ENCODE results near the gene SCAPER.
A peak's percentile ranks its signal among the peaks of the same experiment; 100 is the strongest.

The SCAPER gene

DNA sequence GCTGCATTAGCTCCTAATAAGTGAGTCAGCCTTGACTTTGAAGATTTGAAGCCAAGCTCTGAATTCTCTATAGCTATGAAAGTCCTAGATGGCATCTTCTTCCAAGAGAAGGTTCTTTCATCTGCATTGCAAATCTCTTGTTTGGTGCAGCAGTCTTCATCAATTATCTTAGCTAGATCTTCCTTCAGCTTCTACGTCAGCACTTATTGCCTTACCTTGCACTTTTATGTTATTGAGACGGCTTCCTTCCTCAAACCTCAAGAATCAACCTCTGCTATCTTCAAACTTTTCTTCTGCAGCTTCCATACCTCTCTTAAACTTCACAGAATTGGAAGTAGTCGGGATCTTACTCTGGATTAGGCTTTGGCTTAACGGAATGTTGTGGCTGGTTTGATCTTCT lies 167.6 kb downstream of the SCAPER start:
- TF ChIP-seq, protein P1, sequence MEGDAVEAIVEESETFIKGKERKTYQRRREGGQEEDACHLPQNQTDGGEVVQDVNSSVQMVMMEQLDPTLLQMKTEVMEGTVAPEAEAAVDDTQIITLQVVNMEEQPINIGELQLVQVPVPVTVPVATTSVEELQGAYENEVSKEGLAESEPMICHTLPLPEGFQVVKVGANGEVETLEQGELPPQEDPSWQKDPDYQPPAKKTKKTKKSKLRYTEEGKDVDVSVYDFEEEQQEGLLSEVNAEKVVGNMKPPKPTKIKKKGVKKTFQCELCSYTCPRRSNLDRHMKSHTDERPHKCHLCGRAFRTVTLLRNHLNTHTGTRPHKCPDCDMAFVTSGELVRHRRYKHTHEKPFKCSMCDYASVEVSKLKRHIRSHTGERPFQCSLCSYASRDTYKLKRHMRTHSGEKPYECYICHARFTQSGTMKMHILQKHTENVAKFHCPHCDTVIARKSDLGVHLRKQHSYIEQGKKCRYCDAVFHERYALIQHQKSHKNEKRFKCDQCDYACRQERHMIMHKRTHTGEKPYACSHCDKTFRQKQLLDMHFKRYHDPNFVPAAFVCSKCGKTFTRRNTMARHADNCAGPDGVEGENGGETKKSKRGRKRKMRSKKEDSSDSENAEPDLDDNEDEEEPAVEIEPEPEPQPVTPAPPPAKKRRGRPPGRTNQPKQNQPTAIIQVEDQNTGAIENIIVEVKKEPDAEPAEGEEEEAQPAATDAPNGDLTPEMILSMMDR (IDR thresholded peaks at IDR 0.05): no peak

DNA sequence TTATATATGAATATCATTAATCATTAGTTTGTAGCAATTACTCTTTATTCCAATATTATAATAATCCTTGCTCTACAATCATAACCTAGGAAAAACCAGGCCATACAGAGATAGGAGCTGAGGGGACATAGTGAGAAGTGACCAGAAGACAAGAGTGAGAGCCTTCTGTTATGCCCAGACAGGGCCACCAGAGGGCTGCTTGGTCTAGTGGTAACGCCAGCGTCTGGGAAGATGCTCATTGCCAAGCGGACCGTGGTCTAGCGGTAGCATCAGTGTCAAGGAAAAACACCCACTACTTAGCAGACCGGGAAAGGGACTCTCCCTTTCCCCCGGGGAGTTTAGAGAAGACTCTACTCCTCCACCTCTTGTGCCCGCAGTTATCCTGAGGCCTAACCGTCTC lies 172.8 kb downstream of the SCAPER start:
- TF ChIP-seq, protein P1 (IDR thresholded peaks at IDR 0.05): 0 out of 2 replicates have a peak, but pooled peaks have one; percentile 12

DNA sequence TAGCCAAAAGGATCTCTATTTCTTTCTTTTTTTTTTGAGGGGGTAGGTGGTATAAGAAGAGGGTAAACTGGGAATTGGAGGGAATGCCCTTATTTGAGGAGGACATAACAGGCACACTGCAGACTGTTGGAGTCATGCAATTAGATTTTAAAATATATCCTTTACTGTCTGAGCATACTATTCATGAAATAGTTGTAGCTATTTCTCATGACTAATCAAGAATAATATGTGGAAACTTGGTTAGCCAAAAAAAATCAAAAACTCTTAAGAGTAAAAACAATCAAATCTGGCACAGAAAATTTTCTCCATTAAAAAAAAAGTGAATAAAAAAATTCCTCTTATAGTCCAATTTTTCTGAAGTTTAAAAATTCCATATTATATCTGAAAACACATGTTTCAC lies 174.9 kb downstream of the SCAPER start:
- TF ChIP-seq, protein P1 (IDR thresholded peaks at IDR 0.05): no peak

DNA sequence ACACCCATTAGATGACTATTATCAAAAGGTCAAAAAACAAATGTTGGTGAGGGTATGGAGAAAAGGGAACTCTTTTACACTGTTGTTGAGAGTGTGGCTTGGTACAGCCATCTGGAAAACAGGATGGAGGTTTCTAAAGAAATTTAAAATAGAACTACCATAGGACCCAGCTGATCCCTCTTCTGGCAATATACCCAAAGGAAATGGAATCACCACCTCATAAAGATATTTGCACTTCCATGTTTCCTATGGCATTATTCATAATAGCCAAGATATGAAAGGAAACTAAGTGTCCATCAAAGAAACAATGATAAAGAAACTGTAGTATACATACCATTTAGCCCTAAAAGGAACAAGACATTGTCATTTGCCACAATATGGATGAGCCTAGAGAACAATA lies 186.3 kb downstream of the SCAPER start:
- TF ChIP-seq, protein P1 (IDR thresholded peaks at IDR 0.05): no peak

DNA sequence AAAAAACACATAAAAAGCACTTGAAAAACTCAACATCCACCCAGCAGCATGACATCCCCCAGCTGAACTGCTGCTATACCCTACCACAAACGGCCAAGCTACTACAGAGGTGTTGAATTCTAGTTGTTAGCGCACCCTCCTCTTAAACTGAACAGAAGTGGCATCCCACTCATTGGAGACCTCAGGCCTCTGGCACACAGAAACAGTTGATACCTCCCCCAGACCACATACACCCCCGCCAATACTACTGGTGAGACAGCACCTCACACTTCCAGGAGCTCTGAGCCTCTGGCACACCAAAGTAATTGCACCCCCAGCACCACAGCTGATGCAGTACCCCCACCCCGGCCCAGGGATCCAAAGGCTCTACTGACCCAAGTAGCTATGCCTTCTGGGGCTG lies 190.2 kb downstream of the SCAPER start:
- TF ChIP-seq, protein P1 (IDR thresholded peaks at IDR 0.05): no peak

DNA sequence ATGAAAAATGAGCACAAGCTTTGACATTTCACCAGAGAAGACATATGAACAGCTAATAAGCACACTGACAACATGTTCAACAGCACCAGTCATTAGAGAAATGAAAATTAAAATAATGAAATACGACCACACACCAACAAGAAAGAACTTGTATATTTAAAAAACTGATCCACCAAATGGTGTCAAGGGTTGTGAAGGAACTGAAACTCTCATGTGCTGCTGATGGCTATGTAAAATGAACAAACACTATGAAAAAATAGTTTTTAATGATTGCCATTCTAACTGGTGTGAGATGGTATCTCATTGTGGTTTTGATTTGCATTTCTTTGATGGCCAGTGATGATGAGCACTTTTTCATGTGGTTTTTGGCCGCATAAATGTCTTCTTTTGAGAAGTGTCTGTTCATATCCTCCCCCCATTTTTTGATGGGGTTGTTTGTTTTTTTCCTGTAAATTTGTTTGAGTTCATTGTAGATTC lies 193.8 kb downstream of the SCAPER start:
- TF ChIP-seq, protein P1 (IDR thresholded peaks at IDR 0.05): no peak

DNA sequence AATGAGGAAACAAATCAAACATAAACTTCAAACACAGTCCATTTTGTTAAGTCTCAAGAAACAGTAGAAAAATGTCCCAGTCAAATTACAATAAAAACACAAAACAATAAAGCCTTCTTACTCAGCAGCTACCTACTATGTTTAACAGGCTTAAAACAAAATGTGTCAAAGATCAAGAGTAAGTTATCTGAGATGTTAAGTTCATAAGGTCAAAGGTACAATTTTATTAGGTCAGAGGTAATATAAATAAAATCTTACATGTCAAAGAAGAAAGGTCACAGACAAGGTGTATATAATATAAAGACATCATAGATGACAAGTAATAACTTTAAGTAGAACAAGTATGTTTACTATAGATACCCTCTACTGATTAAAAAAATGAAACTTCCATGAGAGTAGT lies 208.3 kb downstream of the SCAPER start:
- TF ChIP-seq, protein P1 (IDR thresholded peaks at IDR 0.05): no peak

DNA sequence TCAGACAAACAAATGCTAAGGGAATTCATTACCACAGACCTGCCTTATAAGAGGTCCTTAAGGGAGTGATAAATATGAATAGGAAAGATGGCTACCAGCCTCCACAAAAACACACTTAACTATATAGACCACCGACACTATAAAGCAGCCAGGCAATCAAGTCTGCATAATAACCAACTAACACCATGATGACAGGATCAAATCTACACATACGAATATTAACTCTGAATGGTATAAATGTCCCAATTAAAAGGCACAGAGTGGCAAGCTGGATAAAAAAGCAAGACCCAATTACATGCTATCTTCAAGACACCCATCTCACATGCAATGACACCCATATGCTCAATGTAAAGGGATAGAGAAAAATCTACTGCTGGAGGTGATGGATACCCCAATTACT lies 221.1 kb downstream of the SCAPER start:
- TF ChIP-seq, protein P1 (IDR thresholded peaks at IDR 0.05): no peak

All from LNCAP (cell line).